Left hindlimb (tissue), 1 donor: ENCODE measurements around the gene DMAC1.

Source experiments
- DNase-seq: peaks from one replicate; pipeline ENCODE4 v3.0.0-alpha.2; 2018

Gene DMAC1

GRCh38 chr9:7782400-7783120 is 17.0 kb downstream of the DMAC1 start:
- DNase-seq = no peak

GRCh38 chr9:7780261-7780988 is 19.2 kb downstream of the DMAC1 start:
- DNase-seq = no peak

- no peak for DNase-seq
Measured at GRCh38 chr9:7778851-7779600, 20.6 kb downstream of the DMAC1 start.

GRCh38 chr9:7777771-7778170 is 21.8 kb downstream of the DMAC1 start:
- DNase-seq = no peak

GRCh38 chr9:7770111-7770510 is 29.5 kb downstream of the DMAC1 start:
- no peak for DNase-seq

GRCh38 chr9:7762600-7762999 is 37.0 kb downstream of the DMAC1 start:
- DNase-seq = no peak

GRCh38 chr9:7760014-7760415 is 39.6 kb downstream of the DMAC1 start:
- DNase-seq = no peak

- DNase-seq = no peak
Measured at GRCh38 chr9:7756088-7756487, 43.5 kb downstream of the DMAC1 start.

GRCh38 chr9:7752481-7752880 is 47.1 kb downstream of the DMAC1 start:
- DNase-seq = no peak
